K562 (cell line): ENCODE data around the gene DHTKD1. TPM values are rescaled to one million over a fixed set of nuclear protein-coding genes. Genes with fewer than 3 reads are reported as not detected.
A peak's percentile ranks its signal among the peaks of the same experiment; 100 is the strongest.

Source experiments
- CBFA2T2 ChIP-seq: fragments of 450-650 bp; conservative IDR thresholded peaks from 2 replicates; pipeline ENCODE4 v1.6.1; 2017; ENCODE audit warnings: mild to moderate bottlenecking
- COPS2 ChIP-seq: fragments of 450-650 bp; conservative IDR thresholded peaks from 2 replicates; pipeline ENCODE4 v1.6.1; 2016; ENCODE audit warnings: mild to moderate bottlenecking, moderate library complexity
- FOXA1 ChIP-seq: fragments of 450-650 bp; IDR thresholded peaks from 2 replicates; pipeline ENCODE4 v1.6.1; 2016; ENCODE audit warnings: mild to moderate bottlenecking, borderline replicate concordance
- FOXJ3 ChIP-seq: sonication (generic); formaldehyde crosslinking; IDR thresholded peaks from 2 replicates; pipeline ENCODE4 v1.4.0; 2020; ENCODE audit warnings: mild to moderate bottlenecking, missing genetic modification reagents
- FOXK1 ChIP-seq: sonication (generic); formaldehyde crosslinking; IDR thresholded peaks from 2 replicates; pipeline ENCODE4 v1.8.0; 2022; ENCODE audit warnings: missing genetic modification reagents, mild to moderate bottlenecking, borderline replicate concordance
- HMGN3 ChIP-seq: IDR thresholded peaks from 2 replicates; pipeline ENCODE4 v1.6.1; 2011; ENCODE audit warnings: borderline replicate concordance, low read depth, mild to moderate bottlenecking, mixed read lengths, low read length; ENCODE audit not compliant: insufficient read length; ENCODE audit errors: extremely low read depth
- HNRNPUL1 ChIP-seq: fragments of 200-400 bp; formaldehyde crosslinking; IDR thresholded peaks from 2 replicates; pipeline ENCODE4 v1.6.1; 2017; ENCODE audit warnings: low read length
- MCM2 ChIP-seq: fragments of 450-650 bp; IDR thresholded peaks from 2 replicates; pipeline ENCODE4 v1.6.1; 2017; ENCODE audit warnings: low read depth, mild to moderate bottlenecking
- MEF2D ChIP-seq: conservative IDR thresholded peaks from 2 replicates; pipeline ENCODE4 v1.6.1; 2016; ENCODE audit warnings: low read depth, missing genetic modification characterization, missing compliant biosample characterization
- NFIX ChIP-seq: fragments of 250-450 bp; sonication (Bioruptor Pico); IDR thresholded peaks from 2 replicates; pipeline ENCODE4 v1.4.0; 2020; ENCODE audit warnings: low read depth, mild to moderate bottlenecking, moderate library complexity
- NFXL1 ChIP-seq: fragments of 450-650 bp; formaldehyde crosslinking; IDR thresholded peaks from 2 replicates; pipeline ENCODE4 v1.4.0; 2021; ENCODE audit warnings: mild to moderate bottlenecking
- NONO ChIP-seq, 2 experiments: fragments of 200-400 bp in 1 of 2; fragments of 450-650 bp in 1 of 2; formaldehyde crosslinking in 1 of 2; IDR thresholded peaks; 2 replicates each; pipeline ENCODE4 v1.6.1; 2017; ENCODE audit warnings: low read depth in 2 of 2, mild to moderate bottlenecking in 2 of 2, moderate library complexity in 2 of 2, low read length in 1 of 2
- PML ChIP-seq: IDR thresholded peaks from 2 replicates; pipeline ENCODE4 v1.6.1; 2012; ENCODE audit warnings: low read length, inconsistent platforms
- PYGO2 ChIP-seq: fragments of 450-650 bp; IDR thresholded peaks from 2 replicates; pipeline ENCODE4 v1.6.1; 2016; ENCODE audit warnings: mild to moderate bottlenecking, missing genetic modification characterization, moderate library complexity, missing compliant biosample characterization
- RFX7 ChIP-seq: fragments of 250-450 bp; sonication (Bioruptor Pico); IDR thresholded peaks from 2 replicates; pipeline ENCODE4 v1.5.1; 2021; ENCODE audit warnings: mild to moderate bottlenecking
- SMARCA5 ChIP-seq: fragments of 450-650 bp; IDR thresholded peaks from 2 replicates; pipeline ENCODE4 v1.6.1; 2016
- SMARCE1 ChIP-seq: fragments of 450-650 bp; IDR thresholded peaks from 2 replicates; pipeline ENCODE4 v1.7.1; 2016; ENCODE audit warnings: mild to moderate bottlenecking
- TAF7 ChIP-seq: fragments of 450-650 bp; IDR thresholded peaks from 2 replicates; pipeline ENCODE4 v1.6.1; 2016; ENCODE audit warnings: missing genetic modification characterization, missing compliant biosample characterization
- TCF7L2 ChIP-seq: fragments of 150-350 bp; IDR thresholded peaks from 2 replicates; pipeline ENCODE4 v1.6.1; 2016; ENCODE audit warnings: low read depth, mild to moderate bottlenecking, low read length, moderate library complexity
- TOE1 ChIP-seq, 2 experiments: fragments of 450-650 bp in 1 of 2; sonication (generic) in 1 of 2; formaldehyde crosslinking in 1 of 2; IDR thresholded peaks; 2 replicates each; pipeline versions ENCODE4 v1.7.1 to v1.8.0; 2016 to 2022; ENCODE audit warnings: borderline replicate concordance in 2 of 2, mild to moderate bottlenecking in 2 of 2, antibody characterized with exemption in 1 of 2, inconsistent platforms in 1 of 2, low read depth in 1 of 2, missing genetic modification reagents in 1 of 2, moderate library complexity in 1 of 2
- ZBTB26 ChIP-seq: fragments of 450-650 bp; formaldehyde crosslinking; IDR thresholded peaks from 2 replicates; pipeline ENCODE4 v1.4.0; 2022; ENCODE audit warnings: missing genetic modification characterization
- ZBTB9 ChIP-seq: fragments of 450-650 bp; formaldehyde crosslinking; IDR thresholded peaks from 2 replicates; pipeline ENCODE4 v1.4.0; 2020; ENCODE audit warnings: mild to moderate bottlenecking, moderate library complexity
- ZKSCAN3 ChIP-seq: fragments of 250-450 bp; sonication (Bioruptor Pico); IDR thresholded peaks from 2 replicates; pipeline ENCODE4 v1.4.0; 2020
- ZNF174 ChIP-seq: fragments of 250-450 bp; sonication (Bioruptor Pico); IDR thresholded peaks from 2 replicates; pipeline ENCODE4 v1.4.0; 2020; ENCODE audit warnings: mild to moderate bottlenecking
- ZNF639 ChIP-seq, 2 experiments: fragments of 200-800 bp in 1 of 2; sonication (Bioruptor generic) in 1 of 2; sonication (generic) in 1 of 2; formaldehyde crosslinking in 1 of 2; IDR thresholded peaks in 1 of 2; conservative IDR thresholded peaks in 1 of 2; 2 replicates each; pipeline versions ENCODE4 v1.5.0 to v1.6.1; 2016 to 2020; ENCODE audit warnings: missing compliant biosample characterization in 1 of 2, missing genetic modification characterization in 1 of 2, missing genetic modification reagents in 1 of 2
- ZNF778 ChIP-seq: fragments of 450-650 bp; formaldehyde crosslinking; IDR thresholded peaks from 2 replicates; pipeline ENCODE4 v1.4.0; 2020; ENCODE audit warnings: mild to moderate bottlenecking, moderate library complexity
- polyA plus RNA-seq, 8 experiments: library from polyadenylated mRNA; depleted of rRNA in 4 of 8; stranded (reverse) in 5 of 8; unstranded in 3 of 8; fragments of >200 nt; fragmentation: Nextera tagmentation in 2 of 8; fragmentation: Illumina TruSeq in 1 of 8; extraction: Ambion mirVana in 2 of 8; extraction: Trizol in 1 of 8; gene quantifications; 2 replicates each; pipeline versions ENCODE4 v1.2.1 to v1.2.3, GENCODE V29; 2011 to 2014; ENCODE audit warnings: inconsistent platforms in 1 of 8, missing spikeins in 1 of 8
- total RNA-seq, 7 experiments: library from RNA; depleted of rRNA in 6 of 7; stranded (reverse); fragments of >200 nt in 6 of 7; fragmentation: Illumina TruSeq in 2 of 7; extraction: Trizol in 2 of 7; gene quantifications; 2 replicates each; pipeline versions ENCODE4 v1.2.1 to v1.2.3, GENCODE V29; 2011 to 2021; ENCODE audit warnings: low replicate concordance in 1 of 7

DHTKD1 gene
- total and polyA plus RNA-seq, 9 of the 15 experiments (the other 6 are each of a cell fraction or from before 2014, with no cell fraction given): 3.1 to 19.7 (median 6.8) TPM

GRCh38 chr10:12042797-12043651, 25.7 kb upstream of the DHTKD1 start, which contains the start of gene UPF2 (continued):
- TF ChIP-seq TAF7 (tag): no peak
- TF ChIP-seq ZNF174 (CRISPR knock-in tag): no peak
- TF ChIP-seq SMARCE1: no peak
- no peak for TF ChIP-seq TCF7L2
- TF ChIP-seq FOXJ3 (CRISPR knock-in tag): no peak
- TF ChIP-seq HNRNPUL1: no peak
- no peak for TF ChIP-seq COPS2
- no peak for TF ChIP-seq PML
- TF ChIP-seq SMARCA5: no peak
- no peak for TF ChIP-seq FOXK1
- TF ChIP-seq CBFA2T2: no peak; the same call in 1 of the 2 replicates
- TF ChIP-seq HMGN3: no peak
- TF ChIP-seq MCM2: no peak
- no peak for TF ChIP-seq RFX7
- TF ChIP-seq NFIX (CRISPR knock-in tag): no peak
- TF ChIP-seq NONO (IDR thresholded peaks at IDR 0.05; ENCODE audit: low read depth in 2 of 2, low read length in 1 of 2): no peak
- TF ChIP-seq NFXL1 (CRISPR knock-in tag): no peak
- TF ChIP-seq ZNF778 (CRISPR knock-in tag): no peak
- no peak for TF ChIP-seq ZKSCAN3 (CRISPR knock-in tag)
- peak; percentile 32; the same call in 1 of the 2 replicates for TF ChIP-seq MEF2D (tag)
- TF ChIP-seq PYGO2 (tag): 0 out of 2 replicates have a peak, but pooled peaks have one; percentile 17
- TF ChIP-seq FOXA1: no peak
- no peak; the same call in 1 of the 2 replicates for TF ChIP-seq ZBTB26 (CRISPR knock-in tag)
- peak; percentile 96 for TF ChIP-seq TOE1 (IDR thresholded peaks at IDR 0.05; ENCODE audit: borderline replicate concordance)
- no peak for TF ChIP-seq TOE1 (CRISPR knock-in tag; IDR thresholded peaks at IDR 0.05; ENCODE audit: borderline replicate concordance, low read depth)
- TF ChIP-seq ZNF639 (CRISPR knock-in tag; conservative IDR thresholded peaks at IDR 0.05 in 1 of 2, IDR thresholded peaks at IDR 0.05 in 1 of 2): peak in 1 of 2 experiments; percentile 81; a peak in 2 of 4 replicates
- TF ChIP-seq ZBTB9 (CRISPR knock-in tag): no peak
